Brain pericyte (primary cell): ENCODE data around the gene TPM2.

Experiments
- DNase-seq: peaks from one replicate; pipeline ENCODE4 v3.0.0-alpha.2; 2012; ENCODE audit warnings: low read depth, low spot score

TPM2 gene

DNA sequence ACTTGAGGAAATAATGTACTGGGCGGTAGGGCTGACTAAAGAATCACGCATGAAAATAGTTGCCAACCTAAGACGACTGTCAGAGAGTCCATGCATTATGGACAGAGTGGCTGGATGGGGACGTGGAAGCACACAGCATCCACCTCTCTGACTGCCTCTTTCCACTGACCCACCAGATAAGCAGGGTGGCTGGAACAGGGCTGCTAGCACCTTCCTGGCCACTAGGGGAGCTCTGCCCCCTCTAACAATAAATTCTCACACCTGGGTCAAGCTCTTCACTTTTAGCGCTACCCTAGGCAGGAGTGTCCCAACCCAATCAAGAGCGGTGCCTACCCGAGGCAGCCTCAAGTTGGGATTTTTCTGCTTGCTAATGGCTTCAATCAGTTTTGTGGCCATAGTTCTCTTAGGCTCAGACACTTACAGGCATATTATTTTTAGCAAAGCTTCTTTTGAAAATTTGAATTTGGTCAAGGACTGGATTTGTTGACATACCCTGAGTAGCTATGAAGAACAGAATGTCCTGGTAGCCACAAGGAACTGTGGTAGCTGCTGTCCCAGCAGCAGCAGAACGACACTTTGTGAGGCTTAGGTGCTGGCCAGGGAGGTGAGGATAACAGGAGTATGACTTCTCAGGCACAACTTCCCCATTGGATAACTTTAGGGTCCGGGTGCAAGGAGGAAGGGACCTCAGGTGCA lies 6.9 kb upstream of the TPM2 start:
- no peak for DNase-seq

DNA sequence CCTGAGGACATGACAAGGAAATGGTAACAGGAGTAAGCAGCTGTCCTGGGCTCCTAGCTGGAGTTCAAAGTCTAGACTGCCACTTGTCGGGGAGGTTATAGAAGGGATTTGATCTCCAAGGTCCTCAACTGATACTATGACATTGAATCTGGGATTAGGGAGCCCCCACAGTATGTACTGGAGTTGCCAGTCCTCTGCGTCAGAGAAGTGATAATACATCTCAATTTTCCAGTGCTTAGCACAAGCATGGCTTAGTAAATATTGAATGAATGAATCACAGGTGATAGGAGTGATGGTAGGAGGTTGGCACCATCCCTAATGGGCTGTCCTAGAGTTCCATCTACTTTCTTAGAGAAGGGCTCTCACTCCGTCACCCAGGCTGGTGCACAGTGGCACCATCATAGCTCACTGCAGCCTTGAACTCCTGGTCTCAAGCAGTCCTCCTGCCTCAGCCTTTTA lies 6.2 kb upstream of the TPM2 start:
- no peak for DNase-seq

DNA sequence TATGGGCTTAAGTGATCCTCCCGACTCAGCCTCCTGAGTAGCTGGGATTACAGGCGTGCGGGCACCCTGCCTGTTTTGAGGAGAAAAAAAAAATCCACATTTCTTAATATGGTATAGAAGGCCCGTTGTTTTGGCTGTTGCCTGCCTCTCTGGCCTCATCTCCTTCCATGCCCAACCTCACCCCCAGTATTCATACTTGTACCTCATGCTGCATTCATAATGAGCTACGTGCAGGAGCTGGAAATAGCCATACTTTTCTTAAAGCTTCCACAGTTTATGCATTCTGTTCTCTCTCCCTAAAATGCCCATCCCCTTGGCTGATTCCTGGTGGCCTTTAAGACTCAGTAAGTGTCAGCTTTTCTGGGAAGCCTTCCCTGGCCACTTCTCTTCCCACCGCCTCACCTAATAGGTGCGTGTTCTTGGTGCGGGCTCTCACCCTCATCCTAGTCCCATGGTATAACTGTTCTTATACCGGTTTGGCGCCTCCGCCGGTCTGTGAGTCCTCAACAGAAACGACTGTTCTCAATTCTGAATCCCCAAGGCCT lies 2.1 kb upstream of the TPM2 start:
- no peak for DNase-seq

DNA sequence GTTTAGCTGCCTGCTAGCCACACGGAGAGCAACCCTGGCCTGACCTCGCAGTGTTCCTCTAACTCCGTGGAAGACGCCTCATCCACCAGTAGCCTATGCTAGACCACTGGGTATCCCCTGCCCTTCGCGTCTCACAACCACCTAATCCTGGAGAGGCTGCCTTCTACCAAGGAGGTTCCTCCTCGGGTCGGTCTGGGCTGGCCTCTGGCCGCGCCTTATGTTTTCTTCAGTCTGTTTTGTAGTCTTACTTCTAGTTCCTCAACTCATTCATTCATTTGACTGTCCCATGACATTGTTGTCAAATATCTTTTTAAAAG lies 1.6 kb upstream of the TPM2 start:
- DNase-seq = no peak

DNA sequence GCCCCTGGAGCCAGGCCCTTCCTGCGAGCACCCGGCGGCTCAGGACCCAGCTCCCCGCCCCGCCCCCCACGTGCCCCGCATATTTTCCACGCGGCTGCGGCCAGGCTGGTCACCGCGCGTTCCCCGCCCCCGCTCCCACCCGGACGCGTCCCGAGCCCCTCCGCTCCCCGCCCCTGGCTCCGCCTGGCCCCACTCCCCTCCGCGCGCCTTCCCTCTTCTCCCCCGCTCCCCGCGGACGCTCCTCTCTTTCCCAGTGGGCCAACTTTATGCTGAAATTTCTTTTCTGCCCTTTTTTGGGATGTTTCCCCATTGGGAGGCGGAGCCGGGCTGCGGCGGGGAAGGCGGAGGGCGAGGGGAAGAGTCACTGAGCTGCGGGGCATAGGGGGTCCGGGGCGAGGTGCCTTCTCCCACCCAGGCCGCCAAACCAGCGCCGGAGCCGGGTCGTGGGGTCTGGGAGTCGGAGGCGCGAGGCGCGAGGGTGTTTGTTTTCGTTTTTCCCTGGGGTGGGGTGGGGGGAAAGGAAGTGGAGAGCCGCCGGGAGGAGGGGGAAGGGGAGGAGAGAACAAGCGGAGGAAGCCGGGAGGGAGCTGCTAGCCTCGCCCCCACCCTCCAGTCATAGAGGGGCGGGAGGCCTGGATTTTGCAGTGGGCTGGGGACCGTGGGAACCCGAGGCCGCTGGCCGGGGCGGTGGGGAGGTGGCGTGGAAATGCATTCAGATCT lies 1.0 kb upstream of the TPM2 start:
- DNase-seq = no peak

DNA sequence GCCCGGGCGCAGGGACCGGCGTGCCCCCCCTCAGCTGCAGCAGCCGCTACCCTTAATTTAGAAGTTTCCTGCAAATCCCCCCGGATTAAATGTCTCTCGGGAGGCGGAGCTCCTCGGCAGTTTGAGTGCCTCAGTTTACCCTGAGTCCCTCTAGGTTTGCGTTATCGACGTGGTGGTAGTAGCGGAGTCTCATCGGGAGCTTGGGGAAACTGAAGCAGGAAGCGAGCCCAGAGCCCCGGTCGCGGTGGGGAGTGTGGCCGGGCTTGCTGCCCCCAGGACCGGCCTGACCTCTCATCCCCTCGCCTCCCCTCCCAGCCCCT lies 529 bp upstream of the TPM2 start:
- no peak for DNase-seq

DNA sequence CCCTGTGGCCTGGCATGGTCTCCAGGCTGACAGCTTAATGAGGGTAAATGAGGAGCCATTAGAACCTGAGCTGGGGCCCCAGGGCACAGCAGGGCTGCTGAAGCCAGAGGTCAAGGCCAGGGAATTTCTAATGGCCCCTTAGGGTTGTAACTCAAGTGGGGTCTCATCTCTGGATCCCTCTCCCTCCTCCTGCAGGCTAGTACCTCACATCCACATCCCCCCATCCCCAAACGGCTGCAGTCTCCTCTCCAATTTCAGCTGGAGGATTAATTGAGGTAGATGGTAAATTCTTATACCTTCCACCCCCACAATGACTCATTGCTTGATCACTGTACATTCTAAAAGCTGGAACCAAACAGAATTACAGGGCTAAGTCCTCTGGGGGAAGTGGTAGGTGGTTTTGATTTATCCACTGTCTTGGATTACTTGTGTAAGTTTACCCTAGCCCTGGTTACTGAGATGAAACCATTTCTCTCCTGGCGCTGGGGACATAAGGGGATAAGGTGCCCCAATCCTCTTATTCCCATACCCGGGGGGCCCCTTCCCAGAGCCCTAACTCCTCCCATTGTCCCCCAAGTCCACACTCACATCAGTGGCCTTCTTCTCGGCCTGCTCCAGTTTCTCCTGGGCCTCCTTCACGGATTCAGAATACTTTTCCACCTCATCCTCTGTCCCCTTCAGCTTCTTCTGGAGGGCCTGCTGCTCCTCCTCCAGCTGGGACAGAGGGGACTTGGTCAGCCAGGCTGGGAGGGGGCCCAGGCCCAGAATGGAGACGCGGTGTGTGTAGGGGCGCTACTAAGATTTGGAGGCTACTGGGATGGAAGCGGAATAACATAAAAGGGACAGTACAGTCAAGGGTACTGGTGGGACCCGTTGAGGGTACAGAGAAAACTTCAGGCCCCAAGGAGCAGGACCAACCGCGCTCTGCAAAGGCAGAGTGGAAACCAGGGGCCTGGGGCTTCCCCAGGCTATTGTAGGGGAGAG lies 875 bp downstream of the TPM2 start:
- no peak for DNase-seq

DNA sequence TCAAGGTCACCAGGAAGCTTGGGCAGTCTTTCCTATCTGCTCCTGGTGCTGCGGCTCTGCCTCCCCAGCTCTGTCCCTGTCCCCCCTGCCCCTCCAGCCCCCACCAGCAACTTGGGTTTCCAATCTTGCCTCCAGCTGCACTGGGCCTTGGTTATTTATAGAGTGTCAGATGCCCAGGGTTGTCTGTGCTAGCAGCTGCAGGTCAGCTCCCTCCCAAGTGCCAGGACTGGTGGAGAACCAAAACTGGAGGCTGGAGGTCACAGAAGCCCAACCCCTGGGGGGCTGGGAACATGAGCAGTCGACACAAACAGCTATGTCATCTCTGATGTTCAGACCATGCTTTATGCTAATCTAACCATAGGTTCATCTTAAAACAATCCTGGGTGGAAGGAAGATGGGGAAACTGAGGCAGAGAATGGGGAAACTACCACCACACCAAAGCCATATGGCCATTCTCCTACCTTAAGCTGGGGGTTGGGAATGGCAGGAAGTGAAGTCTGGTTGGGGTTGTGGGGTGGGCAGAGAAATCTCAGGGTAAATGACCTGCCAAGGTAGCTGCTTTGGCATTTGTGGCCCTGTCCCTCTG lies 1.7 kb downstream of the TPM2 start:
- no peak for DNase-seq

DNA sequence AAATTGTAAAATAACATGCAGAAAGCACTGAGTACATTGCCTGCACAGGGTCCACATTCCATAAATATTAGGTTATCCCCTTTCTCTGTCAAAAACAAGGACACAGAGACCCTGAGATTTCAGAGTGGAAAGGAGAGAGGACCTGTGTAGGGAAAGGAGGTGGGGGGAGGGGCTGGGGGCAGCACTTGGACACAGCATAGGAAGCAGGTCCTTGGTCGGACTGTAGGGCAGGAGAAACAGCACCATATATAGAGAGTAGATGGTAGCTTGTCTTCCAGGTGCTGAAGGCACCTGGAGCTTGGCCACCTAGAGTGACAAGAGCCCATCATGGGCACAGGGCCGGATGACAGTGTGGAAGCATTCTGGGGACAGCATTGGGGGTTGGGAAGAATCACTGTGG lies 2.4 kb downstream of the TPM2 start:
- no peak for DNase-seq

DNA sequence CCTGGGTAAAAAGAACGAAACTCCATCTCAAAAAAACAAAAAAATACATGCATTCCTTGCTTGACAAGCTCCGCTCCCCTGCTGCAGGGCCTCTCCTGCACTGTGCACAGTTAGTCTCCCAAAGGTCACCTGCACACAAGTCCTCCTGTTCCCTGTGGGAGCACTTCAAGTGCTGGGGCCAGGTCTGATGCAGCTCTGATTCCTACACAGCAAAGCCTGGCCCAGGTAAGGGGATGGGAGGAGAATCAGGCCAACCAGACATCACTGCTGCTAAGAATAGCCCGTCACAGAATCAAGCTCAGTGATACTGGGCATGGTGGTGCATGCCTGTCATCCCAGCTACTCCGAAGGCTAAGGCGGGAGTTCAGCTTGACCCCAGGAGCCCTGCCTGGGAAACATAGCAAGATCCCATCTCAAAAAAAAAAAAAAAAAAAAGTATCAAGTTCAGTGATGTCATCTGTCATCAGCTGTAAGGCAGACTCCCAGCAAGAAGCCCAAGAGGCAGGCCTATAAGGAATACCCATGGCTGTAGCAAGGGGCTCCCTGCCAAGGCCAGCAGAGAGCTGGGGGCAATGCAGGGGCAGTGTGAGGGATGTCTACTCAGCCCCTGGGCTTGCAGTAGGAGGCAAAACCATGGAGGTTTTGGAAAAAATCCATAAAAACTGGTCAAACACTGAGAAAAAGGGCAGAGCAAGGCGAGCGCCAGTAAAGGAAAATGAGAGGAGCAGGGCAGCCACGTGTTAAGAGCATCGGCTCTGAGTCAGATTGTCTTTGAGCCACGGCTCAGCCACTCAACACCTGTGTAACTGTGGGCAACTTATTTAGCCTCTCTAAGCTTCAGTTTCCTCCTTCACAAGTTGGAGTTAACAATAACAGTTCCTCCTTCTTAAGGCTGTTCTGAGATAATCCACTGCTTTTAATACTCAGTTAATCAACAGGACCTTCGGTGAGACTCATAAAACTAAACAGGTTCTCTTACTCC lies 3.2 kb downstream of the TPM2 start:
- DNase-seq = peak; percentile 92

DNA sequence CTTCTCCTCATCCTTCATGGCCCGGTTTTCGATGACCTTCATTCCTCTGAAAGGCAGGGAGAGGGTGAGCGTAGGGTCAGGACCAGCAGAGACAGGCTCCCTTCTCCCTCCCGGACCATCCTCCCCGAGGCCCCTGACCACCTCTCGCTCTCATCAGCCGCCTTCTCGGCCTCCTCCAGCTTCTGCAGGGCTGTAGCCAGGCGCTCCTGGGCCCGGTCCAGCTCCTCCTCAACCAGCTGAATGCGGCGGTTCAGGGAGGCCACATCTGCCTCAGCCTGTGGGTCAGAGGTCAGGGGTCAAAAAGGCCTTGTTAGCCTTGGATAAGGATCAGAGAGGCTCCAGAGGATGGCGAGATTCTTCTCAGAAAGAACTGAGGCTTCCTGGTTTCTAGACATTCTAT lies 4.2 kb downstream of the TPM2 start:
- no peak for DNase-seq

DNA sequence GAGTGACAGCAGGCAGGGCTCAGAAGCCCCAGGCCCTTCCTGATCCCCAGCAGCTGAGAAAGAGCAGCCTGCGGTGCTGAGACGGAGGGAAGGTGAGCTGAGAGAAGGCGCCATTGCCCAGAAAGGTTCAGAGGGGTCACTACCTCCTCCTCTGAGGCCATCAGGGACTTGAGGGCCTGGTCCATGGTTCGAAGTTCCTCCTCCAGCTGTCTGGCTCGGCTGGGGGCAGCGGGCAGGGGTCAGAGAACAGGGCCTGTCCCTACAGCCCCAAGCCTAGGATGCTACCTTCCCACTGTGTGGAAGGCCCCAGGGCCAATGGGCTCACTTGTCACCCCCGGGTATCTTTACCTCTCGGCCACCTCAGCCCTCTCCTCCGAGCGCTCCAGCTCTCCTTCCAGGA lies 4.8 kb downstream of the TPM2 start:
- DNase-seq = no peak

DNA sequence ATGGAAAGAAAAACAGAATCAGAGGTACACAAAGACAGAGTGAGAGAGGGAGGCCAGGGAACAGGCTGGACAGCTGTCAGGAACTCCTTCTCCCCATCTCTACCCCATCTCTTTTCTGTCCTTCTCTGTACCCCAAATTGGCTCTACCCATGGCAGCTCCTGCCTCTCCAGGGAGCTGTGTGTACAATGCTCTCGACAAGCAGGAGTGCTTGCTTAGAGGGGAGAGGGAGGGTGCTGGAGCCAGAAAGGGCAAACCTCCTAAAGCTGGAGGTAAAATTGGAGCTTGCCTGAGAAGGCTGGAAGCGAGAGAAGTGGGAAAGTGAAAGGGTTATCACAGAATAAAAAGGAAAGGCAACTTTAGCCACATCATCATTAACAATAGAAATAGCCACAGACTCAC lies 6.4 kb downstream of the TPM2 start:
- DNase-seq = no peak

DNA sequence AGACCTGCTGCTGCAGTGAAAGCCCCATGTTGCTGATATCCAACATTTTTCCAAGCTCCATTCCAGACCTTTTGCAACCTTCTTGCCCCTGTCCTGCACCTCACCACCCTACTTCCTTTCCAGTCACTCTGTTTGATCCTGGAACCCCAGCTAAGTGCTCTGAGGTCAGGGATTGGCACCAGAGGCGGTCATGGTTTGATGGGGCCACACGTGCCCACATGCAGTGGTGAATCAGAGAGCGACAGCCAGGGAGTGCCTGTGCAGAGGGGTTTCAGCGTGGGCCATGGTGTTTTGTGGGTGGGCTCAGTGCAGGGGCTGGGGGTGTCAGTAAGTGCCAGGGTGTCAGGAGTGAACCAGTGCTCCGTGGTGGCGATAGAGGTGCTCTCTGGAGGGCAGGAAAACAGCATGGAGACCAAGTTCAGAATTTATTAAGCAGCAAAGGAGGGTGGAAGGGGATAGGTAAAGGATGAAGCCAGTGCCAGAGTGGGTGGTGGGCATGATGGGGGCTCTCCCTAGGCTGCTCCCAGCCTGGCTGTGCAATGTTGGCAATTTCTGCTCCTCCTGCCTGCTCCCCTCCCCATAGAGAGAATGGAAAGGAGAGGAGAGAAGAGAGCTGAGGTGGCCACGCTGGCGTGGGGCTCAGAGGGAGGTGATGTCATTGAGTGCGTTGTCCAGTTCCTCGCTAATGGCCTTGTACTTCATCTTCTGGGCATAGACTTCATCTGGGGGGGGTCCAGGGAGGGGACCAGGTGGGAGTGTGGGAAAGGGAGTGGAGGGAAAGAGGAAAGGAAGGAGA lies 7.0 kb downstream of the TPM2 start:
- DNase-seq = no peak

DNA sequence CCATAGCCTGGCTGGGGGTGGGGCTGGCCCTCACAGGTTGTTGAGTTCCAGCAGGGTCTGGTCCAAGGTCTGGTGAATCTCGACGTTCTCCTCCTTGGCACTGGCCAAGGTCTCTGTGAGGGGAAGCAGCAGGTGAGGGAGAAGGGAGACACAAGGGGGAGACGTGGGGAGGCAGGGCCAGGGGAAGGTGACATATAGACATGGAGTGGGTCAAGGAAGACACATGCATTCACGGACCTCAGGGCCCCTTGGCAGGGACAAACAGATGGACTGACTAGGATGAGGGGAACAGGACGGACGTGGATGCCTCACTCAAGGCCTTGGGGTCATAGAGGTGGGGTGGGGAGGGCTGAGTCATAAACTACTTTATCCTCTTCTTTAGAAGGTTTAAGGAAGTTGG lies 7.7 kb downstream of the TPM2 start:
- no peak for DNase-seq

DNA sequence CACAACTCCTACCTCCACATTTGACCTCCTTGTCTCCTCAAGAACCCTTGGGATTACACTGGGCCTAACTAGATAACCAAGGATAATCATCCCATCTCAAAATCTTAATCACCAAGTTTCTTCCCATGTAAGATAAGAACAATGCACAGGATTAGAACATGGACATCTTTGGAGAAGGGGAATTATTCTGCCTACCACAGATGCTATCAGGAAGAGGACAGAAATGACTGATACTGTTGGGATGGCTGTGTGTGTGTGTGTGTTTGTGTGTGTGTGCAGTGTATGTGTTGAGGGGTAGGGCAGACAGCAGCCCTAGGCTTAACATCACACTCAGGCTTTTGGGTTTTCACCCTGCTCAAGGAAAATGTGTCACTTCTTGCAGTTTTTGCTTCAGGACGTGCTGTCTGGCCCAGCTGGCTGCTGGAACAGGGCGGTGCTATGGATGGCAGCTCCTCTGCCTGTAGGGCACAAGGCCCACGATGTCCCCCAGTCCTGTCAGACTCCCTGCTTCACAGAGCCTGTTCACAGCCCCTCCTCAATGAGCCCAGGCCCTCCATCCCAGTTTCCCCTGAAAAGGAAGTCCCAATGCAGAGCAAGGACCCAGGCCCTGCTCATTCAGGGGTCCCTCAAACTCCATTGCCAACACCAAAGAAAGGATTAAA lies 8.3 kb downstream of the TPM2 start:
- DNase-seq = no peak

DNA sequence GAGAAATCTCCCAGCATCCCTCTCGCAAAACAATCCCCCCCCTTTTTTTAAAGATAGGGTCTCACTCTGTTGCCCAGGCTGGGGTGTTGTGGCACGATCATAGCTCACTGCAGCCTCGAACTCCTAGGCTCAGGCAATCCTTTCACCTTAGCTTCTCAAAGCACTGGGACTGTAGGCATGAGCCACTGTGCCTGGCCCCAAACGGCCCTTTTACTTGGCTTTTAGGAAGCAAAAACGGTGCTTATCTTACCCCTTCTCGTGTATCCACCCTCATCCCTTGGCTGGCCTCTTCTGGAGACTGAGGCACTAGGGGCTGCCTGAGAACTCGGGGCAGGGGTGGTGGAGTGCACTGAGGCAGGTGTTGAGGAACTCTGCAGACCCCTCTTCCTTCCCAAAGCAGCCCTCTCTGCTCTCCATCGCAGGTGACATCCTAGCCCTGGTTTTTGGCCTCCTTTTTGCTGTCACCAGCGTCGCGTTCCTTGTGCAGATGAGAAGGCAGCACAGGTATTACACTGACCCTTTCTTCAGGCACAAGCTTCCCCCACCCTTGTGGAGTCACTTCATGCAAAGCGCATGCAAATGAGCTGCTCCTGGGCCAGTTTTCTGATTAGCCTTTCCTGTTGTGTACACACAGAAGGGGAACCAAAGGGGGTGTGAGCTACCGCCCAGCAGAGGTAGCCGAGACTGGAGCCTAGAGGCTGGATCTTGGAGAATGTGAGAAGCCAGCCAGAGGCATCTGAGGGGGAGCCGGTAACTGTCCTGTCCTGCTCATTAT lies 9.2 kb downstream of the TPM2 start:
- DNase-seq = no peak

DNA sequence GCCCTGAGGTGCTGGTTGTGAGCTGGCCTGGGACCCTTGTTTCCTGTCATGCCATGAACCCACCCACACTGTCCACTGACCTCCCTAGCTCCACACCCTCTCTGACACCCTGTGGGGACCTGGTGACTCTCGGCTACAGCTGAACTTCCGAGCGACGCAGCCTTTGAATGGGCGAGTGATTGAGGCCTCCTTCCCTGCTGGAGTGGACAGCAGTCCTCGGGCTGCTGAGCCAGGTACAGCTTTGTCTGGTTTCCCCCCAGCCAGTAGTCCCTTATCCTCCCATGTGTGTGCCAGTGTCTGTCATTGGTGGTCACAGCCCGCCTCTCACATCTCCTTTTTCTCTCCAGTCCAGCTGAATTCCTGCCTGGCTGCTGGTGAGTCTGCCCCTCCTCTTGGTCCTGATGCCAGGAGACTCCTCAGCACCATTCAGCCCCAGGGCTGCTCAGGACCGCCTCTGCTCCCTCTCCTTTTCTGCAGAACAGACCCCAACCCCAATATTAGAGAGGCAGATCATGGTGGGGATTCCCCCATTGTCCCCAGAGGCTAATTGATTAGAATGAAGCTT lies 9.9 kb downstream of the TPM2 start:
- no peak for DNase-seq
